HL-60 (cell line): ENCODE measurements around the gene FAM184A.

Source experiments
- DNase-seq, 2 experiments: peaks; one replicate each; pipeline ENCODE4 v3.0.0-alpha.2; 2010 to 2020; ENCODE audit warnings: low read depth in 1 of 2, low spot score in 1 of 2
- H3K27ac ChIP-seq: fragments of 250-450 bp; sonication (Bioruptor Pico); replicated peaks from 2 replicates; pipeline ENCODE4 v1.5.1; 2020; ENCODE audit warnings: mild to moderate bottlenecking, moderate library complexity
- H3K27me3 ChIP-seq: fragments of 250-450 bp; sonication (Bioruptor Pico); 2 replicates; pipeline ENCODE4 v1.5.1; 2021; ENCODE audit warnings: mild to moderate bottlenecking, moderate library complexity; ENCODE audit not compliant: insufficient read depth, poor library complexity, severe bottlenecking
- H3K4me3 ChIP-seq: replicated peaks from 2 replicates; pipeline ENCODE4 v1.5.1; 2011; ENCODE audit warnings: mild to moderate bottlenecking, control low read depth, low read length; ENCODE audit not compliant: insufficient read depth
- GABPA ChIP-seq: IDR thresholded peaks from 2 replicates; pipeline ENCODE4 v1.6.1; 2012; ENCODE audit warnings: low read depth
- POLR2AphosphoS5 ChIP-seq: IDR thresholded peaks from 2 replicates; pipeline ENCODE4 v1.6.1; 2012; ENCODE audit warnings: low read depth
- REST ChIP-seq: IDR thresholded peaks from 2 replicates; pipeline ENCODE4 v1.6.1; 2012; ENCODE audit warnings: low read depth; ENCODE audit not compliant: insufficient replicate concordance
- SPI1 ChIP-seq: IDR thresholded peaks from 2 replicates; pipeline ENCODE4 v1.6.1; 2012; ENCODE audit warnings: low read depth, mild to moderate bottlenecking, borderline replicate concordance
- TF ChIP-seq, protein P1 (sequence below): IDR thresholded peaks from one replicate; pipeline ENCODE4 v1.5.1; 2011; ENCODE audit warnings: low read length, control low read depth, inconsistent platforms; ENCODE audit not compliant: insufficient read depth

The FAM184A gene

DNA sequence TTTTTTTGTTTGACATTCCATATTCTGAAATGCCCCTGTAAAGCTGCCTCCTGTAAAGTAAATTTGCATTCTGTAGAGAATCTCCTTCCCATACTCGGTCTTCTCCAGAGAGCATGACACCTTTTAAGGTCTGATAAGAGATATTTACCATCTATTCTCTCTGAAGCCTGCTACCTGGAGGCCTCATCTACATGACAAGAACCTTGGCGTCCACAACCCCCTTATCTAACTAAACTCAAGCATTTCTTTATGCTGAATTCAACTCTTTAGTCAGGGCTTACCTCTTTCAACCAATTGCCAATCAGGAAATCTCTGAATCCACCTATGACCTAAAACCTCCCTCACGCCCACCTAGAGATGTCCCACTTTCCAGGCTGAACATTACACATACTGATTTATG is 51.6 kb downstream of the FAM184A start:
- DNase-seq, result no peak
- TF ChIP-seq POLR2AphosphoS5 (no peak), SPI1 (no peak), REST (no peak), GABPA (no peak)
- TF ChIP-seq, protein P1, sequence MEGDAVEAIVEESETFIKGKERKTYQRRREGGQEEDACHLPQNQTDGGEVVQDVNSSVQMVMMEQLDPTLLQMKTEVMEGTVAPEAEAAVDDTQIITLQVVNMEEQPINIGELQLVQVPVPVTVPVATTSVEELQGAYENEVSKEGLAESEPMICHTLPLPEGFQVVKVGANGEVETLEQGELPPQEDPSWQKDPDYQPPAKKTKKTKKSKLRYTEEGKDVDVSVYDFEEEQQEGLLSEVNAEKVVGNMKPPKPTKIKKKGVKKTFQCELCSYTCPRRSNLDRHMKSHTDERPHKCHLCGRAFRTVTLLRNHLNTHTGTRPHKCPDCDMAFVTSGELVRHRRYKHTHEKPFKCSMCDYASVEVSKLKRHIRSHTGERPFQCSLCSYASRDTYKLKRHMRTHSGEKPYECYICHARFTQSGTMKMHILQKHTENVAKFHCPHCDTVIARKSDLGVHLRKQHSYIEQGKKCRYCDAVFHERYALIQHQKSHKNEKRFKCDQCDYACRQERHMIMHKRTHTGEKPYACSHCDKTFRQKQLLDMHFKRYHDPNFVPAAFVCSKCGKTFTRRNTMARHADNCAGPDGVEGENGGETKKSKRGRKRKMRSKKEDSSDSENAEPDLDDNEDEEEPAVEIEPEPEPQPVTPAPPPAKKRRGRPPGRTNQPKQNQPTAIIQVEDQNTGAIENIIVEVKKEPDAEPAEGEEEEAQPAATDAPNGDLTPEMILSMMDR, result no peak
- H3K27me3 ChIP-seq, result no peaks in the 10 kb centered on the region
- H3K4me3 ChIP-seq, result no peak overlapping the region
- no peak overlapping the region for H3K27ac ChIP-seq

- H3K4me3 ChIP-seq, result no peak overlapping the region
- no peak for DNase-seq
- no peaks in the 10 kb centered on the region for H3K27me3 ChIP-seq
- no peak overlapping the region for H3K27ac ChIP-seq
- TF ChIP-seq SPI1 (no peak), POLR2AphosphoS5 (no peak), REST (no peak), GABPA (no peak)
- TF ChIP-seq, protein P1, result no peak
Measured at GRCh38 chr6:119025793-119026192, 52.7 kb downstream of the FAM184A start.

- H3K27me3 ChIP-seq, result no peaks in the 10 kb centered on the region
- DNase-seq, result no peak
- no peak for TF ChIP-seq POLR2AphosphoS5
- no peak for TF ChIP-seq REST
- no peak for TF ChIP-seq GABPA
- no peak for TF ChIP-seq SPI1
- TF ChIP-seq, protein P1, result no peak
- H3K4me3 ChIP-seq, result no peak overlapping the region
- H3K27ac ChIP-seq, result no peak overlapping the region
Measured at GRCh38 chr6:119024111-119024510, 54.4 kb downstream of the FAM184A start.
